ENCODE data around the gene ZFYVE16. TPM values are rescaled to one million over a fixed set of nuclear protein-coding genes. Genes with fewer than 3 reads are reported as not detected.

Gene ZFYVE16
- 12.4 and 15.4 TPM in 2 replicates for total RNA-seq

GRCh38 chr5:80407735-80408483 lies at the start of gene ZFYVE16:
Gene ZFYVE16, plus strand, starts transcription at chr5:80408064. Its CDS starts 26,084 bp downstream, at chr5:80434148.

DNA sequence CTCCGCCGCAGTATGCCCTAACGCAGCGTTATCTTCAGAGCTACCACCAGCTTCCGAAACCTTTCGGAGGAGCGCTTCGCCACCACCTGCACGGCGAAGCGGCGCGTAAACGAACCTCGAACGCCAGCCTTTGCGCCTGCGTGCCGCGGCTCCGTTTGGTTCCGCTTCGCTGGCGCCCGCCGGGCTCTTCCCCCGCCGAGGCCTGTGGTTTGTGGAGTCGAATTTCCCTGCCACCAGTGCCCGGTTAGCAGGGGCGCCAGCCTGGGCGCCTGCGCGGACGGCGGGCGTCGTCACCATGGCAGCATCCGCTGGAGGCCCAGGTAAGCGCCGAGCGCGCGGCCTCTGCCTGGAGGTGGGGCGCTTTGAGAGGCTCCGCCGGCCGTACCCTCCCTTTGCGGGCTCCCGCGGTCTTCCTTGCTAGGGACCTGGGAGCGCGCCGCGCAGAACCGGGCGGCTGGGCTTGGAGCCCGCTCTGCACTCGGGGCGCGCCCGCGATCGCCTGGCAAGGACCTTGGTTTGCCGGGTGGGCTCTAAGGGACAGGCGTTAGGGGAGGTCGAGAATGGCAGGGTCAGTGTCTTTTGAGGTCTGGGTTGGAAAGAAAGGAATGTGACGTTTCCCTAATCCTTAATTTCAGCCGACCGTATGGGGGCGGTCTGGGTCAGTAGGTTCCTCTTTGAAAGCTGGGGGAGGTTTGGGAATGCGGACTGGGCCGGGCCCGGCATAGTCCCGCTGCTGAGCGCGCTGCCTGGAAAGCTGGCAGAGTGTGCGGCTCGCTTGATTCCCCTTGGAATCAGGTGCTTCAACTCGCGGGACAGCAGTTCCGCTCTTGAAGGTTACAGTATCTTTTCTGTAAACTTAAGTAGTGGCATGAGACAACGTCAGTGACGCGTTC lies 80.2 kb downstream of the ZFYVE16 start, which contains the start of gene FAM151B:
Gene FAM151B, plus strand, starts transcription at position 272 of the 893 bp plus-strand sequence. Its CDS starts 24 bp downstream, at position 296.

Other genes starting within 250 kb of the ZFYVE16 start
- gene SERINC5, start 152.0 kb upstream of the ZFYVE16 start, total RNA-seq, result 2.6 and 4.6 TPM in 2 replicates
- not detected in 2 replicates for gene SPZ1, start 88.1 kb upstream of the ZFYVE16 start, total RNA-seq
- gene FAM151B, start 80.0 kb downstream of the ZFYVE16 start, total RNA-seq, result 2.9 and 3.2 TPM in 2 replicates
- not detected in 2 replicates for gene ANKRD34B, start 162.2 kb downstream of the ZFYVE16 start, total RNA-seq
- 9.2 and 11.2 TPM in 2 replicates for gene MSH3, start 246.6 kb downstream of the ZFYVE16 start, total RNA-seq
- gene DHFR, start 246.9 kb downstream of the ZFYVE16 start, total RNA-seq, result 57.1 and 64.2 TPM in 2 replicates

All from myometrial cell (primary cell).